ENCODE measurements around the gene SCTR.
"Not testable (repeated sequence)": the region's sequence is repeated elsewhere in the genome, so short reads cannot be mapped to it uniquely, and the experiment has no call there.

- TF ChIP-seq TCF12 (IDR thresholded peaks at IDR 0.05; ENCODE audit: low read depth, low read length); ATF3 (IDR thresholded peaks at IDR 0.05; ENCODE audit: insufficient read depth, low read depth, low read length); EP300 (IDR thresholded peaks at IDR 0.05; ENCODE audit: borderline replicate concordance in 1 of 2, low read depth in 2 of 2, low read length in 2 of 2); MAX (IDR thresholded peaks at IDR 0.05); CTCF (IDR thresholded peaks at IDR 0.05; ENCODE audit: control extremely low read depth in 1 of 3, insufficient read depth in 1 of 3, low read depth in 1 of 3, low read length in 3 of 3); POLR2A (IDR thresholded peaks at IDR 0.05; ENCODE audit: control extremely low read depth in 1 of 2, low read depth in 2 of 2, low read length in 2 of 2); JUND (IDR thresholded peaks at IDR 0.05; ENCODE audit: low read length); ASH2L (IDR thresholded peaks at IDR 0.05; ENCODE audit: low read length): not testable (repeated sequence)
Measured at GRCh38 chr2:119403618-119404017, 120.7 kb downstream of the SCTR start.

Data from H1 (cell line).